ENCODE results near the gene DCLK1. TPM values are rescaled to one million over a fixed set of nuclear protein-coding genes. Genes with fewer than 3 reads are reported as not detected.

The DCLK1 gene
- total RNA-seq, 2 donors from 2014 or later: 4.7 to 10.1 TPM

DNA sequence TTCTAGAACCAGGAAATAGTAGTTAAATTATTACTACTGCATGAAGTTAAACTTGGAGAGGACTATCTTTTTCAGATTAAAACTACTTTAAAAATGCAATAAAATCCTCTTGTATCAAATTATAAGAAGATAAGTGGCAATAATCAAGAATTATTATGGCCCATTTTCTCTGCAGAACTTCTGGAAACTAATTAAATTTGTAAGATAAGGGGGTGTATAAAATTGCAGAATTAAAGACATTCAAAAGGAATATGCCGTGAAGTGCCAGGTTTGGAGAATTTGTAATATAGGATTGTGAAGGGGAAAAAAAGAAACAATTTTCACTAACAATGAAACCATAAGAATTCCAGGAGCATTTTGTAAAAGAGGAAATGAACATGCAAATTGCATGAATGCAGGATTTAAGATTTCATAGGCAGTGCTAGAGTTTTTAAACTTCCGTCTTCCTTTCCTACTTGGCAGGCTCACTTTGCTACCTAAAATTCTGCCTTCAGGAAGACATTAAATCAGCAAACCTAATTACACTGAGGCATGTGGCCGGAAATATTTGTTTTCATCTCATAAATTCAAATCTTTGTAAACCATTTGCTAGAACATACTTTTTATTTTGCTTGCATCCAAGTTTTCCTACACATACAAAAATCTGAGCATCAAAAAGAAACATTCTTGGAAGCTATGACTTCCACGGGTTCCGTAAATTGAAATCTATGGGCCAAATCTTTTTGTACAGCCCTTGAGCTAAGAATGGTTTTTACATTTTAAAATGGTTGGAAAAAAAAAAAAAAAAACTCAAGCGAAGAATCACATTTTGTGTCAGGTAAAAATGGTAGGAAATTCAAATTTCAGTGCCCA, 166.9 kb downstream of the DCLK1 start:
- no peak overlapping the region for H3K27ac ChIP-seq
- no peaks in the 10 kb centered on the region for H3K36me3 ChIP-seq
- no peak for DNase-seq (ENCODE audit: low spot score)

DNA sequence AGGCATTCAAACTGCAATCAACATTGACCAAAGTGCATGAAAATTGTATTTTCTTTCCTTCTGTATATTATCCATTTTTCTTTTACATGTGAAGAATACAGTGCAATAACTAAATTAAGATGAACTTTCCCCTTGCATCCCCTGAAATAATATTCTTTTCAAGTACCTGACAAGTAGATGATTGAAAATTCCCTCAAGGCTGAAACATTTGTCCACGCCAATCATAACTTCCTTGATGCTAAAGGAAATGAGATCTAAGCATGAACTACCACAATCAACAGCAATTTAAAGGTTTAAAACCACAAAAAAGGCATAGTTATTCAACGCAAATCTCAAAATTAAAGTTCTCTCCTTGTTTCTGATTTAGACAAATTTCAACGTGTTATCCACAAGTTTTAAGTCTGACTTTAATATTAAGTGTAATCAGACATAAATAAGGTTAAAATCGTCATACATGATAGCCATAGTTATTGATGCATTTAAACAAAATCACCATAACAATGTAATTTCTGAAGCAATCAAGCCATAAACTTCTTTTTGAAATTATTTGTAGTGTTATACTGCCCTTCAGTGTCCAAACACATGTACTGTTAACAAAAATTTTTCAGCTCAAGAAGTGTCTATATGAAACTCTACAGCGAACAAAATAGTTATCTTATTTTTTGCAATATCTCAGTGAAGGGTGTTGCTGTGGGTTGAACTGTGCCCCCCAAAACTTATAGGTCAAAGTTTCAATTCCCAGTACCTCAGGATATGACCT, 169.5 kb downstream of the DCLK1 start:
- Histone ChIP-seq H3K9me3 (no peaks in the 10 kb centered on the region), H3K27ac (no peak overlapping the region), H3K27me3 (no peaks in the 10 kb centered on the region), H3K36me3 (no peaks in the 10 kb centered on the region), H3K4me1 (peaks cover 0 to 28% of the 10 kb centered on the region in 2 donors), H3K4me3 (no peak overlapping the region)
- TF ChIP-seq, protein P1, sequence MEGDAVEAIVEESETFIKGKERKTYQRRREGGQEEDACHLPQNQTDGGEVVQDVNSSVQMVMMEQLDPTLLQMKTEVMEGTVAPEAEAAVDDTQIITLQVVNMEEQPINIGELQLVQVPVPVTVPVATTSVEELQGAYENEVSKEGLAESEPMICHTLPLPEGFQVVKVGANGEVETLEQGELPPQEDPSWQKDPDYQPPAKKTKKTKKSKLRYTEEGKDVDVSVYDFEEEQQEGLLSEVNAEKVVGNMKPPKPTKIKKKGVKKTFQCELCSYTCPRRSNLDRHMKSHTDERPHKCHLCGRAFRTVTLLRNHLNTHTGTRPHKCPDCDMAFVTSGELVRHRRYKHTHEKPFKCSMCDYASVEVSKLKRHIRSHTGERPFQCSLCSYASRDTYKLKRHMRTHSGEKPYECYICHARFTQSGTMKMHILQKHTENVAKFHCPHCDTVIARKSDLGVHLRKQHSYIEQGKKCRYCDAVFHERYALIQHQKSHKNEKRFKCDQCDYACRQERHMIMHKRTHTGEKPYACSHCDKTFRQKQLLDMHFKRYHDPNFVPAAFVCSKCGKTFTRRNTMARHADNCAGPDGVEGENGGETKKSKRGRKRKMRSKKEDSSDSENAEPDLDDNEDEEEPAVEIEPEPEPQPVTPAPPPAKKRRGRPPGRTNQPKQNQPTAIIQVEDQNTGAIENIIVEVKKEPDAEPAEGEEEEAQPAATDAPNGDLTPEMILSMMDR (IDR thresholded peaks at IDR 0.05): peak in 1 of 2 donors; percentile 55
- DNase-seq (ENCODE audit: low spot score): no peak

More for the DNA sequence above, 166.9 kb downstream of the DCLK1 start:
- peaks cover 0 to 2% of the 10 kb centered on the region in 2 donors for H3K9me3 ChIP-seq
- TF ChIP-seq, protein P1 (IDR thresholded peaks at IDR 0.05): no peak
- no peak overlapping the region for H3K4me3 ChIP-seq
- H3K4me1 ChIP-seq: peaks cover 0 to 27% of the 10 kb centered on the region in 2 donors
- no peaks in the 10 kb centered on the region for H3K27me3 ChIP-seq

DNA sequence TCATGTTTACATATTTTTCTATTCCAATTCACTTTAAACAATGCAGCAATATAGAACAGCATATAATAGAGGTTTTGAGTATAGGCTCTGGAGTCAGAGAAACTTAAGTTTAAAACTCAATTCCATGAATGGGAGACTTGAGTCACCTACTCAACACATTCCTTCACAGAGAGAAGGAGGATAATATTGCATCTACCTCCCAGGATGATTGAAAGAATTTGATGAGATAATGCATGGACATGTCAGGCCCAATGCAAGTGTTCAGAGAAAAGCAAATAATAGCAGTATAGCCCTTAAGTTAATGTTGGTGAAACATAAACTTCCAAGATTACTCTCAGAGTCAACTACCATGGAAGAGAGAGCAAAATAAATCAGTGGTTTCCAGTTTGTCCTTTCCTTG, 170.2 kb downstream of the DCLK1 start:
- H3K27me3 ChIP-seq: no peaks in the 10 kb centered on the region
- H3K36me3 ChIP-seq: no peaks in the 10 kb centered on the region
- H3K4me3 ChIP-seq: no peak overlapping the region
- no peak for DNase-seq (ENCODE audit: low spot score)
- peaks cover 0 to 28% of the 10 kb centered on the region in 2 donors for H3K4me1 ChIP-seq
- H3K9me3 ChIP-seq: no peaks in the 10 kb centered on the region
- TF ChIP-seq, protein P1 (IDR thresholded peaks at IDR 0.05): no peak
- no peak overlapping the region for H3K27ac ChIP-seq

DNA sequence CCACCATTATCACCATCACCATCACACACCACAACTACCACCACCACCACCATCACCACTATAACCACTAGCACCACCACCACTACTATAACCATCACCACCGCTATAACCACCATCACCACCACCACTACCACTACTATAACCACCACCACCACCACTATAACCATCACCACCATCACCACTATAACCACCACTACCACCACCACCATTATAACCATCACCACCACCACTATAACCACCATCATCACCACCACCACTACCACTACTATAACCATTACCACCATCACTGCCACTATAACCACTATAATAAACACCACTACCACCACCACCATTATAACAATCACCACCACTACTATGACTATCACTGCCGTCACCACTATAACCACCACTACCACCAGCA, 173.2 kb downstream of the DCLK1 start:
- no peak overlapping the region for H3K4me3 ChIP-seq
- H3K4me1 ChIP-seq: peaks cover 0 to 24% of the 10 kb centered on the region in 2 donors
- H3K9me3 ChIP-seq: no peaks in the 10 kb centered on the region
- H3K27ac ChIP-seq: peak overlapping the region in 1 of 2 donors; percentile 30
- TF ChIP-seq, protein P1 (IDR thresholded peaks at IDR 0.05): no peak
- DNase-seq (ENCODE audit: low spot score): no peak
- H3K36me3 ChIP-seq: no peaks in the 10 kb centered on the region
- H3K27me3 ChIP-seq: no peaks in the 10 kb centered on the region

DNA sequence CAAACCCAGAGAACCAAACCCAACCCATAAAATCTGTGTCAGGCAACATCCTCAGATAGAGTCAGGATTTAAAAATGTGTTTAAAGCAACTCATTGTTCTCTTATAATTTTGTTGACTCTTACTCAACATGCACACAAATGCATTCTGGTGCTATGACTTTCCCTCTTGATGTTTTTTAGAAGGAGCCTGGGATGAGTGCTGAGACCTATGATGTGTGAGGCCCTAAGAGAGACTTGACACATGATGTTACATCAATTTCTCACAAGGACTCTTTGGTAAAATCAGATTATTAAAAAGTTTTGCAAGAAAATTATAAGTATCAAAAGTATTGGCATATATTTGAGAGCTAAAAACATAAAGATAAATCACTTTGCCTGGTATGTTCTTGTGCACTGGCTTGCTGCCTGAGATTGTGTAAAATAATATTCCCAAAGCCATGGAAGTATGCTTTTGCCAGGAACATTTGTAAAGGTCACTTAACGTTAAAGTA, 173.9 kb downstream of the DCLK1 start:
- TF ChIP-seq, protein P1 (IDR thresholded peaks at IDR 0.05): no peak
- no peak for DNase-seq (ENCODE audit: low spot score)
- H3K9me3 ChIP-seq: no peaks in the 10 kb centered on the region
- H3K4me3 ChIP-seq: no peak overlapping the region
- no peaks in the 10 kb centered on the region for H3K27me3 ChIP-seq
- H3K4me1 ChIP-seq: peaks cover 0 to 24% of the 10 kb centered on the region in 2 donors
- H3K27ac ChIP-seq: peak overlapping the region; percentile 1 to 30
- H3K36me3 ChIP-seq: no peaks in the 10 kb centered on the region
